ENCODE data around the gene MTA1. TPM values are rescaled to one million over a fixed set of nuclear protein-coding genes. Genes with fewer than 3 reads are reported as not detected.

Gene MTA1
- total RNA-seq, 1 donor from 2014 or later: 64.1 TPM

GRCh38 chr14:105411017-105411941 lies 8.3 kb upstream of the MTA1 start:
- TF ChIP-seq, protein P1, sequence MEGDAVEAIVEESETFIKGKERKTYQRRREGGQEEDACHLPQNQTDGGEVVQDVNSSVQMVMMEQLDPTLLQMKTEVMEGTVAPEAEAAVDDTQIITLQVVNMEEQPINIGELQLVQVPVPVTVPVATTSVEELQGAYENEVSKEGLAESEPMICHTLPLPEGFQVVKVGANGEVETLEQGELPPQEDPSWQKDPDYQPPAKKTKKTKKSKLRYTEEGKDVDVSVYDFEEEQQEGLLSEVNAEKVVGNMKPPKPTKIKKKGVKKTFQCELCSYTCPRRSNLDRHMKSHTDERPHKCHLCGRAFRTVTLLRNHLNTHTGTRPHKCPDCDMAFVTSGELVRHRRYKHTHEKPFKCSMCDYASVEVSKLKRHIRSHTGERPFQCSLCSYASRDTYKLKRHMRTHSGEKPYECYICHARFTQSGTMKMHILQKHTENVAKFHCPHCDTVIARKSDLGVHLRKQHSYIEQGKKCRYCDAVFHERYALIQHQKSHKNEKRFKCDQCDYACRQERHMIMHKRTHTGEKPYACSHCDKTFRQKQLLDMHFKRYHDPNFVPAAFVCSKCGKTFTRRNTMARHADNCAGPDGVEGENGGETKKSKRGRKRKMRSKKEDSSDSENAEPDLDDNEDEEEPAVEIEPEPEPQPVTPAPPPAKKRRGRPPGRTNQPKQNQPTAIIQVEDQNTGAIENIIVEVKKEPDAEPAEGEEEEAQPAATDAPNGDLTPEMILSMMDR (conservative IDR thresholded peaks at IDR 0.05; ENCODE audit: low read depth, low read length): no peak
- no peak for DNase-seq (ENCODE audit: low read depth)
- peak overlapping the region; percentile 48 for H3K4me3 ChIP-seq (ENCODE audit: low read depth, low read length)

- DNase-seq (ENCODE audit: low read depth): no peak
- H3K4me3 ChIP-seq (ENCODE audit: low read depth, low read length): no peak overlapping the region
- TF ChIP-seq, protein P1 (conservative IDR thresholded peaks at IDR 0.05; ENCODE audit: low read depth, low read length): no peak
These were observed 7.4 kb upstream of the MTA1 start for GRCh38 chr14:105411985-105412770.

- no peak for DNase-seq (ENCODE audit: low read depth)
- TF ChIP-seq, protein P1 (conservative IDR thresholded peaks at IDR 0.05; ENCODE audit: low read depth, low read length): no peak
- no peak overlapping the region for H3K4me3 ChIP-seq (ENCODE audit: low read depth, low read length)
These were observed 6.7 kb upstream of the MTA1 start for GRCh38 chr14:105412771-105413543.

DNA sequence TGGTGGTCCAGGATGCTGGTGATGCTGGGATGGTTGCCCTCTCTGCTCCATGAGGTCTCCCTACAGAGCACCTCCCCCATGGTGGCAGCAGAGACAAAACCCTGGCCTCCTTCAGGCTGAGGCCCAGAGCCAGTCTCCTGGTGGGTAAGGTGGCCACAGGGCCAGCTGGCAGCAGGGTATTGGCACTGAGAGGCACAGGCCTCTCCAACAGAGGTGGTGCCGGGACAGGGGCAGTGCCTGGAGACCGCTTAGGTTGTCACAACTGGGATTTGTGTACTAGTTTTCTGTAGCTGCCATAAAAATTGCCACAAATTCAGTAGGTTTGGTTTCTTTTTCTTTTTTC lies 6.1 kb upstream of the MTA1 start:
- DNase-seq (ENCODE audit: low read depth): no peak
- TF ChIP-seq, protein P1 (conservative IDR thresholded peaks at IDR 0.05; ENCODE audit: low read depth, low read length): no peak
- no peak overlapping the region for H3K4me3 ChIP-seq (ENCODE audit: low read depth, low read length)

- TF ChIP-seq, protein P1 (conservative IDR thresholded peaks at IDR 0.05; ENCODE audit: low read depth, low read length): peak; percentile 44
- DNase-seq (ENCODE audit: low read depth): no peak
- H3K4me3 ChIP-seq (ENCODE audit: low read depth, low read length): peak overlapping the region; percentile 54
These were observed 4.9 kb upstream of the MTA1 start for GRCh38 chr14:105414456-105415371.
